ENCODE results near the gene LRRC15.

- TF ChIP-seq, protein P1, sequence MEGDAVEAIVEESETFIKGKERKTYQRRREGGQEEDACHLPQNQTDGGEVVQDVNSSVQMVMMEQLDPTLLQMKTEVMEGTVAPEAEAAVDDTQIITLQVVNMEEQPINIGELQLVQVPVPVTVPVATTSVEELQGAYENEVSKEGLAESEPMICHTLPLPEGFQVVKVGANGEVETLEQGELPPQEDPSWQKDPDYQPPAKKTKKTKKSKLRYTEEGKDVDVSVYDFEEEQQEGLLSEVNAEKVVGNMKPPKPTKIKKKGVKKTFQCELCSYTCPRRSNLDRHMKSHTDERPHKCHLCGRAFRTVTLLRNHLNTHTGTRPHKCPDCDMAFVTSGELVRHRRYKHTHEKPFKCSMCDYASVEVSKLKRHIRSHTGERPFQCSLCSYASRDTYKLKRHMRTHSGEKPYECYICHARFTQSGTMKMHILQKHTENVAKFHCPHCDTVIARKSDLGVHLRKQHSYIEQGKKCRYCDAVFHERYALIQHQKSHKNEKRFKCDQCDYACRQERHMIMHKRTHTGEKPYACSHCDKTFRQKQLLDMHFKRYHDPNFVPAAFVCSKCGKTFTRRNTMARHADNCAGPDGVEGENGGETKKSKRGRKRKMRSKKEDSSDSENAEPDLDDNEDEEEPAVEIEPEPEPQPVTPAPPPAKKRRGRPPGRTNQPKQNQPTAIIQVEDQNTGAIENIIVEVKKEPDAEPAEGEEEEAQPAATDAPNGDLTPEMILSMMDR (IDR thresholded peaks at IDR 0.05; ENCODE audit: poor library complexity) = no peak
- no peak for TF ChIP-seq EZH2 (IDR thresholded peaks at IDR 0.05; ENCODE audit: borderline replicate concordance)
Measured at GRCh38 chr3:194330160-194330559, 39.4 kb downstream of the LRRC15 start.

All from hepatocyte (in vitro differentiated cells).